GM12874 (cell line): ENCODE data around the gene BOK.

ENCODE experiments used
- TF ChIP-seq, protein P1 (sequence below): IDR thresholded peaks from 2 replicates; pipeline ENCODE4 v1.5.1; 2011; ENCODE audit warnings: low read depth, mild to moderate bottlenecking, control low read depth, low read length, moderate library complexity; ENCODE audit not compliant: insufficient read depth

Gene BOK

DNA sequence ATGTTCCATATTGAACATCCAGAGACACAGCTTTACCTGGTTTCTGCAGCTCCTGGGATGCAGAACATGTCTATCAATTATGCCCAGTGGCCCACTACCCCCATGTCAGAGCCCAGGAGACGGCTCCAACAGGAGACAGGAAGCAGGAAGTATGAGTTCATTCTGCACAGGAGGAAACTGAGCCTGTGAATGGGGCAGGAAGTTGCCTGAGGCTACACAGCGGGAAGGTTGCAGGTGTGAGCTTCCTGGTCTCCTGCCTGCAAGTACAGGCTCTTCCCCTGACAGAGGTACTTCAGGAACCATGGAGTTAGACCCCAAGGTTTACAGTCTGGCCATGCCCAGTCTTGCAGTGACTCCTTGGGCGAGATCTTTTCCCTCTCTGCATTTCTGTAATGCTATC, 2.8 kb upstream of the BOK start:
- TF ChIP-seq, protein P1, sequence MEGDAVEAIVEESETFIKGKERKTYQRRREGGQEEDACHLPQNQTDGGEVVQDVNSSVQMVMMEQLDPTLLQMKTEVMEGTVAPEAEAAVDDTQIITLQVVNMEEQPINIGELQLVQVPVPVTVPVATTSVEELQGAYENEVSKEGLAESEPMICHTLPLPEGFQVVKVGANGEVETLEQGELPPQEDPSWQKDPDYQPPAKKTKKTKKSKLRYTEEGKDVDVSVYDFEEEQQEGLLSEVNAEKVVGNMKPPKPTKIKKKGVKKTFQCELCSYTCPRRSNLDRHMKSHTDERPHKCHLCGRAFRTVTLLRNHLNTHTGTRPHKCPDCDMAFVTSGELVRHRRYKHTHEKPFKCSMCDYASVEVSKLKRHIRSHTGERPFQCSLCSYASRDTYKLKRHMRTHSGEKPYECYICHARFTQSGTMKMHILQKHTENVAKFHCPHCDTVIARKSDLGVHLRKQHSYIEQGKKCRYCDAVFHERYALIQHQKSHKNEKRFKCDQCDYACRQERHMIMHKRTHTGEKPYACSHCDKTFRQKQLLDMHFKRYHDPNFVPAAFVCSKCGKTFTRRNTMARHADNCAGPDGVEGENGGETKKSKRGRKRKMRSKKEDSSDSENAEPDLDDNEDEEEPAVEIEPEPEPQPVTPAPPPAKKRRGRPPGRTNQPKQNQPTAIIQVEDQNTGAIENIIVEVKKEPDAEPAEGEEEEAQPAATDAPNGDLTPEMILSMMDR, result no peak

DNA sequence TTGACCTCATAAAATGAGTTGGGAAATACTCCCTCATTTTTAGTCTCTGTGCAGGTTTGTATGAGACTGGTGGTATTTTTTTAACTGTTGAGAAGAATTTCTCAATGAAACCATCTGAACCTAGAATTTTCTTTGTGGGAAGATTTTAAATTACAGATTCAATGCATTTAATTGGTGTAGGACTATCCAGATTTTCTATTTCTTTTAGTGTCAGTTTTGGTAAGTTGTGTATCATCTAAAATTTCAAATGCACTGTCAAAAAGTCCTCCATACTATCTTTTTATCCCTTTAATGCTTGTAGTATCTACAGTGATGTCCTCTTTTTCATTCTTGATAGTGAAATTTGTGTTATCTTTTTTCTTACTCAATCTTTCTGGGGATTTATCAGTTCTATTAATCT, 1.8 kb upstream of the BOK start:
- TF ChIP-seq, protein P1, result no peak

DNA sequence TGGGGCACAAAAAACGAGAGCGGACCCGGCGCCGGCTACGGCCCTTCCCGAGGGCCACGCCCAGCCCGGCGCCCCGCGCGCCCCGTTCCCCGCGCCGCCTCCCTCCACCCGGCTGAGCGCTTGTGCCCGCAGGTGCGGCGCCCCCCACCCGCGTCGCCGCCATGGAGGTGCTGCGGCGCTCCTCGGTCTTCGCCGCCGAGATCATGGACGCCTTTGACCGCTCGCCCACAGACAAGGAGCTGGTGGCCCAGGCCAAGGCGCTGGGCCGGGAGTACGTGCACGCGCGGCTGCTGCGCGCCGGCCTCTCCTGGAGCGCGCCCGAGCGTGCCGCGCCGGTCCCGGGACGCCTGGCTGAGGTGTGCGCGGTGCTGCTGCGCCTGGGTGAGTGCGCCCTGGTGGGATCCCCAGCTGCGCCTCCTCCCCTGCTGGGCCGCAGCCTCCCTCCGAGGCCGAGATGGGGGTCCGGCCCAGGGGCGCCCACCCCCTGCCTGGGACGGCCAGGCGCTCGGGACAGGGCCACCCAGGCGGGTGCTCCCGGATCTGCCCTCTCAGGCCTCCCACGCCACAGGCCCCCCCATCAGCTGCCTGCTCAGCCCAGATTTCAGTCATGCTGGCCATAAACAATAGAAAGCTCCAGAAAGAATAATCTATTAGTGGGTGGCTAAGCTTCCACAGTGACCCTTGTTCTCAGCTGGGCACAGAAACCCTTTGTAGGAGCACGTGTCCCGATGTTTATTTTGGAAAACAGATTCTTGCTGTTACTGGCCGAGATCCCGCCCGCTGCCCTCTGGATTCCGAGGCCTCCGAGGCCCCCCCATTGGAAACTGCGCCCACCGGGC, 997 bp downstream of the BOK start:
- TF ChIP-seq, protein P1, result no peak

DNA sequence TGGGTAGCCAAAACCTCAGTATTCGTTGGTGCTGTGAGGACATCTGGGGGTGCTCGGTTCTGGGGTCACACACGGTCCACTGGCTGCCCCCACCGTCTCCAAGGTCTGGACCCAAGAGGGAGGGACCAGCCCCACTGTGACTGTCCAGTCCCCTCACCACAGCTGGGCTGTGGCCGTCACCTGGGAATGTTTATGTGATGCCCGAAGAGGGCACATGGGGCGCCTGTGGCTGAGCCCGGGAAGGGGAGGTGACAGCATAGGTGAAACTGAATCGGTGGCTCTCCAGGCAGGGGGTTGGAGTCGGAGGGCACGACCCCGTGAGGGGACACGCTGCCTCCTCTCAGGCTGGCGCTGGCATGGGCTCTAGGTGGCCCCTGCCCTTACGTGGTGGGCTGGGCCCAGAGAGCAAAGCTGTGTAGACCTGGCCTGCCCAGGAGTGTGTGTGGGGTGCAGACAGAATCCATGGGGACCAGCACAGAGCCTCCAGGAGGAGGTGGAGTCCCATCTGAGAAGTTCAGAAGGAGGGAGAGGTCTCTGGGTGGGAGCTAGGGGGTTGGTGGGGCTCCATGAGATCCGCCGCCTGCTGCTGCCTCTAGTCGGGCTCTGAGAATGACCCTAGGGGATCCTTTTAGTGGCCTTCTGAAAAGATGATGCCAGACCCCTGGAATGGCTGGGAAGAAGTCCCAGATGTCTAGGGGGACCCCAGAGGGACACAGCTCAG, 1.8 kb downstream of the BOK start:
- TF ChIP-seq, protein P1, result no peak

DNA sequence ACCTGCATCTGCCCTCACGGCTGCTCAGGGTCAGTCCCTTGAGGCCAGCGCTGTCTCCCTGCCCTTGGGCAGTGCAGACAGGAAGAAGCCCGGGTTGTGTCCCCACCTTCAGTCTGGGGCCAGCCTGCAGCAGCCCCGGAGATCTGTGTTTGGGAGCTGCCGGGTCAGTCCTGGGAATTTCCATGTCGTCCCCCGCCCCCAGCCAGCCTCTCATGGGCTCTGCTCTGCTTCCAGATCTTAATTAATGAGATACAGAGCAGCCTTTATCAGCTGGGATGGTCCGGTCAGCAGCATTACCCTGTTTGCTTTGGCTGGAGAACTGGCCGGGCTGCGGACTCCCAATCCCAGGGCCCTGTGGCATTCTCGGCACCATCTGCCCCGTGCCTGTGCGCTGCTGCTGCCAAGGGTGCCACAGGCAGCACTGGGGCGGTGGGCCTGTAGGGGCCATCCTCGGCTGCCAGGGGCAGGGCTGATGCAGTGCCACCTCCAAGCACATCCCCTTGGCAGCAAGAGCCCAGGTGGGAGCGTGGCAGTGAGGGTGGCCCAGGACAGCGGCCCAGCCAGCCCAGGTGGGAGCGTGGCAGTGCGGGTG, 2.4 kb downstream of the BOK start:
- TF ChIP-seq, protein P1, result no peak

DNA sequence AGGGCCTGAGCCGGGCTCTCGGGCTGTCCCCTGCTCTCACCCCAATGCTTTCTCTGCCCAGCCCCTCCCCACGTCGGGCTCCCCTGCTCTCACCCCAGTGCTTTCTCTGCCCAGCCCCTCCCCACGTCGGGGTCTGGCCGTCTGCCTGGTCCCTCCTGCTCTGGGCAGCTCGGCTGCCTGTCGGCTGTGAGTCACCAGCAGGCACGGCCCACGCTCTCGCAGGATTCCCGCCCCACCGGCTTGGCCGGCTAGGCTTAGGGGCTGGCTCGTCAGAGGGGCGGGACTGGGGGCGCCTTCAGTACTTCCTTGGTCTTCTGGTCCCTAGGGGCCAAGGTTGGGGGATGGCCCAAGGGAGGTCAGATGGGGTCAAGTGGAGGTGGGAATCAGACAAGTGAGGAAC, 3.3 kb downstream of the BOK start:
- TF ChIP-seq, protein P1, result no peak

DNA sequence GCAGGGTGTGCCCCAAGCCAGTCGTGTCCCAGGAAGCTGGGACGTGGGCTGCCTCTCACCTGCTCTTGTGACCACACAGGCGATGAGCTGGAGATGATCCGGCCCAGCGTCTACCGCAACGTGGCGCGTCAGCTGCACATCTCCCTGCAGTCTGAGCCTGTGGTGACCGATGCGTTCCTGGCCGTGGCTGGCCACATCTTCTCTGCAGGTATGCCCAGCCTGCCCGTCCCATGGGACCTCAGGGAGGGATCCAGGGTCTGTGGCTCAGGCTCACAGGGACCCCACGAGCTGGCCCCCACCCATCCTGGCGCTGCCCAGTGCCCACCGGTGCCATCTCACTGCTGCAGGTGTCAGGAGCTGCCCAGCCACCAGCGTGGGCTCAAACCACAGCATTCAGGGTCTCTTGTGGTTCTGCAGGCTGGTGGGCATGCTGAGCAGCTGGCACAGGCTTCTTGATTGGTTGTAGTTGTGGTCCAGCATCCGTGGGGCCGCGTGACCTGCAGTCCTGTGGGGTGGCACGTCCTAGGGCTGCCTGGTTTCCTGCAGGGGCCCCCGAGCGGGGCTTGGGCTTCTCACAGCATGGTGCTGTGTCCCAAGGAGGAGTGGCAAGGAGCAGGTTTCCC, 3.8 kb downstream of the BOK start:
- TF ChIP-seq, protein P1, result no peak
